22Rv1 (cell line): ENCODE measurements around the gene PLS1.

Experiments
- ZFX ChIP-seq: fragments of 450-650 bp; IDR thresholded peaks from 2 replicates; pipeline ENCODE4 v1.6.1; 2017; ENCODE audit warnings: antibody characterized with exemption, borderline replicate concordance
- TF ChIP-seq, protein P1 (sequence below): fragments of 450-650 bp; IDR thresholded peaks from 2 replicates; pipeline ENCODE4 v1.5.1; 2017; ENCODE audit warnings: mild to moderate bottlenecking

DNA sequence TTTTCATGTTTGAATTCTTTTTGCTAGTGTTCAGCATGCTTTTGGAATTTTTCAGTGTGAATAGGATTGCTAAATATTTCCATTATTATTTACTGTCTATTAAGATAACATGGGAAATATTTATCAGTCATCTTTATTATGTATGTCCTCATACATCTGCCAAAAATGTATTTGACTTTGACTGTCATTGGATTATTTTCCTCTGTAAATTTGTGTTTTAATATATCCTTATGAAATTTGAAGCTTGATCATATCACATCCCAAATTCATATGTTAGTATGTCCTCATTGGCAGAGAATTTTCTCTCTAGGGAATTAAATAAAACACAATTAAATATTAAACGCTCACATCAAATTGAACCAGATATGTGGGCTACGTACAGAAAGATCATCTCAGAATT lies 95.3 kb downstream of the PLS1 start:
- TF ChIP-seq, protein P1, sequence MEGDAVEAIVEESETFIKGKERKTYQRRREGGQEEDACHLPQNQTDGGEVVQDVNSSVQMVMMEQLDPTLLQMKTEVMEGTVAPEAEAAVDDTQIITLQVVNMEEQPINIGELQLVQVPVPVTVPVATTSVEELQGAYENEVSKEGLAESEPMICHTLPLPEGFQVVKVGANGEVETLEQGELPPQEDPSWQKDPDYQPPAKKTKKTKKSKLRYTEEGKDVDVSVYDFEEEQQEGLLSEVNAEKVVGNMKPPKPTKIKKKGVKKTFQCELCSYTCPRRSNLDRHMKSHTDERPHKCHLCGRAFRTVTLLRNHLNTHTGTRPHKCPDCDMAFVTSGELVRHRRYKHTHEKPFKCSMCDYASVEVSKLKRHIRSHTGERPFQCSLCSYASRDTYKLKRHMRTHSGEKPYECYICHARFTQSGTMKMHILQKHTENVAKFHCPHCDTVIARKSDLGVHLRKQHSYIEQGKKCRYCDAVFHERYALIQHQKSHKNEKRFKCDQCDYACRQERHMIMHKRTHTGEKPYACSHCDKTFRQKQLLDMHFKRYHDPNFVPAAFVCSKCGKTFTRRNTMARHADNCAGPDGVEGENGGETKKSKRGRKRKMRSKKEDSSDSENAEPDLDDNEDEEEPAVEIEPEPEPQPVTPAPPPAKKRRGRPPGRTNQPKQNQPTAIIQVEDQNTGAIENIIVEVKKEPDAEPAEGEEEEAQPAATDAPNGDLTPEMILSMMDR = no peak
- TF ChIP-seq ZFX = no peak
